AG10803 (cell line): ENCODE measurements around the gene RNF11.

ENCODE experiments used
- DNase-seq: peaks from one replicate; pipeline ENCODE4 v3.0.0; 2010; ENCODE audit warnings: low read depth
- H3K4me3 ChIP-seq: 2 replicates; pipeline ENCODE4 v1.5.1; 2011; ENCODE audit warnings: mild to moderate bottlenecking, low read length, control low read depth
- CTCF ChIP-seq: conservative IDR thresholded peaks from 2 replicates; pipeline ENCODE4 v1.5.1; 2011; ENCODE audit warnings: mild to moderate bottlenecking, low read length, control low read depth, inconsistent platforms

The RNF11 gene

GRCh38 chr1:51313268-51313852, 77.3 kb downstream of the RNF11 start:
- no peak overlapping the region for H3K4me3 ChIP-seq
- DNase-seq: no peak
- TF ChIP-seq CTCF: 0 out of 2 replicates have a peak, but pooled peaks have one; percentile 2

GRCh38 chr1:51313961-51314777, 78.1 kb downstream of the RNF11 start:
- H3K4me3 ChIP-seq: no peak overlapping the region
- no peak for TF ChIP-seq CTCF
- peak; percentile 76 for DNase-seq

- TF ChIP-seq CTCF: no peak
- H3K4me3 ChIP-seq: no peak overlapping the region
- no peak for DNase-seq
These were observed 78.9 kb downstream of the RNF11 start for GRCh38 chr1:51314974-51315373.

- H3K4me3 ChIP-seq: no peak overlapping the region
- no peak for DNase-seq
- no peak for TF ChIP-seq CTCF
These were observed 80.2 kb downstream of the RNF11 start for GRCh38 chr1:51316113-51316845.

GRCh38 chr1:51316846-51317120, 80.7 kb downstream of the RNF11 start:
- no peak for TF ChIP-seq CTCF
- no peak for DNase-seq

GRCh38 chr1:51317798-51318197, 81.7 kb downstream of the RNF11 start:
- H3K4me3 ChIP-seq: no peak overlapping the region
- DNase-seq: no peak
- TF ChIP-seq CTCF: no peak

More at GRCh38 chr1:51316846-51317120, 80.7 kb downstream of the RNF11 start:
- H3K4me3 ChIP-seq: no peak overlapping the region
